ENCODE measurements around the gene SMIM41.
"Not testable (repeated sequence)": the region's sequence is repeated elsewhere in the genome, so short reads cannot be mapped to it uniquely, and the experiment has no call there.

SMIM41 gene

GRCh38 chr12:52086944-52087835 lies 7.7 kb downstream of the SMIM41 start:
- DNase-seq = no peak

GRCh38 chr12:52087961-52088820 lies 8.7 kb downstream of the SMIM41 start:
- peak; percentile 40 for DNase-seq

- no peak for DNase-seq
These were observed 10.0 kb downstream of the SMIM41 start for GRCh38 chr12:52089491-52089890.

- DNase-seq = no peak
These were observed 10.8 kb downstream of the SMIM41 start for GRCh38 chr12:52090291-52090690.

GRCh38 chr12:52091061-52091460 lies 11.6 kb downstream of the SMIM41 start:
- DNase-seq = no peak

- DNase-seq = no peak
These were observed 12.4 kb downstream of the SMIM41 start for GRCh38 chr12:52091869-52092268.

- no peak for DNase-seq
These were observed 13.8 kb downstream of the SMIM41 start for GRCh38 chr12:52093346-52093745.

- DNase-seq = no peak
These were observed 17.0 kb downstream of the SMIM41 start for GRCh38 chr12:52096332-52097044.

GRCh38 chr12:52097045-52097666 lies 17.7 kb downstream of the SMIM41 start:
- DNase-seq = no peak

GRCh38 chr12:52104431-52105089 lies 25.1 kb downstream of the SMIM41 start:
- DNase-seq = not testable (repeated sequence)

GRCh38 chr12:52116222-52117125 lies 37.0 kb downstream of the SMIM41 start:
- not testable (repeated sequence) for DNase-seq

GRCh38 chr12:52117806-52118475 lies 38.4 kb downstream of the SMIM41 start:
- peak; percentile 44 for DNase-seq

GRCh38 chr12:52119398-52120254 lies 40.1 kb downstream of the SMIM41 start:
- peak; percentile 66 for DNase-seq

GRCh38 chr12:52120951-52121823 lies 41.7 kb downstream of the SMIM41 start:
- no peak for DNase-seq

- peak; percentile 42 for DNase-seq
These were observed 42.5 kb downstream of the SMIM41 start for GRCh38 chr12:52121824-52122539.

GRCh38 chr12:52122540-52122871 lies 43.0 kb downstream of the SMIM41 start:
- DNase-seq = no peak

- DNase-seq = no peak
These were observed 43.4 kb downstream of the SMIM41 start for GRCh38 chr12:52122904-52123303.
